Kidney tubule cell (primary cell): Measurements from ENCODE around the gene ADORA1.

Experiments used
- DNase-seq: peaks from one replicate; pipeline ENCODE4 v3.0.0-alpha.2; 2018; ENCODE audit warnings: low spot score

Gene ADORA1

DNA sequence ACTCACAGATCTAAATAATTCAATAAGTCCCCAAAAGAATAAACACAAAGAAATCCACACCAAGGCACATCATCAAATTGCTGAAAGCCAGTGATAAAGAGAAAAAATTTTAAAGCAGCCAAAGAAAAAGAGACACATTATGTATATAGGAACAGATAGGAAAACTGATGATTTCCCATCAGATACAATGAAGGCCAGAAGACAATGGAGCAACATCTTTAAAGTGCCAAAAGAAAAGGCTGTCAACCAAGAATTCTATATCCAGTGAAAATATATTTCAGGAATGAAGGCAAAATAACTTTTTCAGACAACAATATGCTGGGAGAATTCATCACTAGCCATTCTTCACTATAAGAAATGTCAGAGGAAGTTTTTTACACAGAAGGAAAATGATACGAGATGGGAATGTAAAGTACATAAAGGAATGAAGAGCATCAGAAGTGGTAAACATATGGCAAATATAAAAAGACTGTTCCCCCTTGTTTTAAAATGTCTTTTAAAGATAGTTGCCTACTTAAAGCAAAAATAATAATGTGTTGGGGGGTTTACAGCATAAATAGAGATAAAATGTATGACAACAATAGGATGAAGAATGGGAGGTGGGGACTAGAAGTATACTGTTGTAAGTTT, 32.4 kb upstream of the ADORA1 start:
- no peak for DNase-seq

DNA sequence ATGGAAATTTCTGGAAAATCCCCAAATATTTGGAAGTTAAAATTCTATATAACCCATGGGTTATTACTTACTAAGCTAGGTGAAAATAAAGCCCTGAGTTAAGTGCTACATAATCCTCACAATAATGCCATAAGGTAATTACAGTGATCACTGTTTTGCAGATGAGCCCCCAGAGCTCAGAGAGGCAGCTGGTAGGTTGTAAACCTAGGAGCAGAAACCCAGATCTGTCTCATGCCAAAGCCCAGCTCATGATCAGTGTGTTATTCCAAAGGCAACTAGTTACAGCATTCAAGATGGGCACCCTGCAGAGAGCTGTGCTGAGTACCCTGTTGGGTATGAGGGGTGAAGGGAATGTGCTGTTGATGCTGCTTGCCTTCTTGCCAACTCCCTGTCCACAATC, 31.0 kb upstream of the ADORA1 start:
- DNase-seq: no peak

DNA sequence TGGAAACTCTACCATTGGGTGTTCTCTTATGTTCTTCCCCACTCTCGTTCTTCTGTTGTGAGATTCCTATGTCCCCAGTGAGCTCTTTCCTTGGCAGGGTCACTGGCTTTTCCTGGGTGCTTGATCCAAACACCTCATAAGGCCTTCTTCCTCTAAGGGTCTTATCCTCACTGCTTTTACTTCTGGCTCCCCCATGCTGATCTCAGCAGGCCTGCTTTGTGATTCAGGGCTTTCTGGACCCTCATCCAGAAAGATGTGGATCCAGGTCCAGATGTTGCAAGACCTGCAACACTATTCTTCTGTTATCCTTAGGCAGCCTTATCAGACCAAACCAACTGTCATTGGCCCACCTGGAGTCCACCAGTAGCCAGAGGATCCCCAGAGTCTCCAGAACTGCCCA, 30.5 kb upstream of the ADORA1 start:
- no peak for DNase-seq

DNA sequence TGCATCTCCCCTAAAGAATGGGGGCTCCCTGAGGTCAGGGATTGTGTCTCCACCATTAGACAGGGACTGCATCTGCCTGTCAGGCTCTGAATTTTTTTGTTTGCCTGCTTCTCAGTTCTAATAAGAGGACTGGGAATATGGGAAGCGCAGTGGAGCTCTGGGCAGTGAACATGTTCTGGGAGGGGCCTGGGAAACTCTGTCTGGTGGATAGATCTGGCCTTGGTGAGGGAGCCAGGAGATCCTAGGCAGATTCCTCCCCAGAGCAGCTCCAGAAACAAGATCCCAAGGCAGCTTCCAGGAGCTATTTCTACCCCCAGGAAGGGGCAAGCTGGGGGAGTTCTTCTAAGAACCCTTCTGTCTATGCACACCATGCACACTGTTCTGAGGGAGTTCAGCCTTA, 29.1 kb upstream of the ADORA1 start:
- DNase-seq: no peak

DNA sequence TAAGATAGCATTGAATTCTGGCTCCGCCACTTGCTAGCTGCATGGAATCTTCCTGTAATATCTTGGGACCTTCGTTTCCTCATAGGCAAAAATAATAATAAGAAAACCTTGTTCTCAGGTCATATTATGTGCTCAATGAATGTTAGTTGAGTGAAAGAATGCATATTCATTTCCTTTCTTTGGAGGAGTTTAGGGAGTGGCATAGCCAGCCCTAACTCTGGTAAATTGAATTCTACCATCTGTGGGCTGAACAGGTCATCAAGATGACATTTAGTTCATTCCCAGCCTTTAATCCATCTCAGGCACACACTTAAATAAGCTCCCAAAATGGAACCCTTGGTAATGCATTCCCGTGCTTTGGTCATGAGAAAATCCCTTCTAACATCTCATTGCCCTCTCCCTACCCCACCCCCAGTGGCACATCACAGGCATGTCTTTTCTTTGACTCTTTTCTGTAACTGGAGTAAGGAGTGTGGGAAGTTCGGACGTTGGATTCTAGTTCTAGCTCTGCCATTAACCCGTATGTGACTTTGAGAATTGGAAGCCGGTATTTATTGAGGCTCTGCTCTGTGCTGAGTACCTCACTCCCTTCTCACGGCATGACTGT, 28.5 kb upstream of the ADORA1 start:
- DNase-seq: no peak

DNA sequence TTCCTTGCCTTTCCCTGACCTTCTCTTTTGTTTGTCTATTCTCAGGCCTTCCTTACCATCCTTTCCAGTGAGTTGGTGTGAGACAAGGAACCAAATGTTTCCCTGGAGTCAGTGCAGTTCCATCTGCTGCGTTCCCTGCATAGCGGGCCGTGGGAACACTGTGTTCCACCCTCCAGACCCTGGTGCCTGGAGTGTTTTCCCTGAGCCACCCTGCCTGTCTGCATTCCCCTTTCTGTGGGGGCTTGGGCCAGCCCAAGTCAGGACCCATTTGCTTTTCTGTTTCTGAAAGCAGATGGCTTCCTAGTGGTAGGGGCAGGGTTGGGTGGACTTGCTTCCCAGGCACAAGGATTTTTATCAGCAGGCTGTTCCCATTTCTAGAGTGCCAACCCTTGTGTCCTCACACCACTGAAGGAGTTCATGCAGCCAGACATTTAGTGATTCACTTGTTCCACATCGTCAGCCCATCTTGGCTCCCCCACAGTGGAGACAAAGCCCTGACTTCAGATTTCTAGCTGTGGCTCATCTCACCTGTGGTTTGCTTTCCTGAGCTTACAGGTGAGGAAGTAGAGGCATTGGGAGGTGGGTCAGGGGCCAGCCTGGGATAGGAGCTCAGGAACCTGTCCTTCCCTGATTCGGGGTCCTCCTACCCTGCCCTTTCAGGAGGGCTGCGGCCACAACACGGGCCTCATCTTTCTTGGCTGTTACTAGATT, 27.6 kb upstream of the ADORA1 start:
- DNase-seq: peak; percentile 6

DNA sequence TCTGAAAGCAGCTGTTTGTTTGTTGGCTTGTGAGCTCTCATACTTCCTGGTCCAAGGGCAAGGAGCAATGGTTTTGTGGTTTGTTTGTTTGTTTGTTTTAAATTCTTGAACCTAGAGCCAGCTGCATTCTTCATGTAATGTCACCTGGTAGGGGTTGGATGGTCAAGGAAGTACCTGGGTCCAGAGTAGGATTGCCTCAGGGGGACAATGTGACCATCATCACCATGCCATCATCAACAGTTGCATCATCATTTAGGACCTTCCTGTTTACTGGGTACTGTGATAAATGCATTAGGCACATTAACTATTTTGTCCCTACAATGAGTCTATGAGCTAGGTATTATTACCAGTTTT, 27.0 kb upstream of the ADORA1 start:
- DNase-seq: peak; percentile 60

DNA sequence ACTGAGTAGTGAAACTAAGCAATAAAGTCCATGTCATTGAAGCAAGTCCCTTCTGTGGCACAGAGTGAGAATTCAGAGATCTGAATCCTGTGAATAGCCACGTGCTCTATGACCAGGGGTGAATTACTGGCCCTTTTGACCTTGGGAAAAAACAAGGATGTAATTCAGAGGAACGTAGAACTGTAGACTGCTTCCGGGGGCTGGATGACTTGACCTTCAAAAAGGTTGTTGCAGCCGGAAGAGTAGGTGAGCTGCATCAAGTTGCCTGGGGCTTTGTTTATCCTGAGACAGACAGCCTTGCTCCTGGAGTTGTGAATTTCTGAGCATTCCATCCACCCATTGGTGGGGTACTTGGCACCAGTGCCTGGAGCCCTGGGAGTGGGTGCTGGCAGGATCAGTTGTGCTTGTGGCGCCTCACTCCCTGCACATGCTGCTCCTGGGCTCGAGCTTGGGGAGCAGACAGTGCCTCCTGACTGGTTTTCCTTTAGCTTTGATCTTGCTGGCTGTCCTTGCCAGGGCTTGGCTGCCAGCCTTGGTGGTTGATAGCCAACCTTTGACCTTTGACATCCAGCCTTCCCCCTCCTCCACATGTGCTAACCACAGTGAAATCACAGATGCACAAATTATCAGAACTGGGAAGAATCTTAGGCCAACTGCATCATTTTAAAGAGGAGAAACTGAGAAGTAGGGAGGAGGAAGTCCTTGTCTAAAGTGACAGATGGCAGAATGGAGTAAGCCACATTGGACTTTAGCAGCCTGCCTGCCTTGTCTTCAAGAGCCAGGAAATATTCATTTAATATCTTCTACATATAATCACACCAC, 25.5 kb upstream of the ADORA1 start:
- no peak for DNase-seq

DNA sequence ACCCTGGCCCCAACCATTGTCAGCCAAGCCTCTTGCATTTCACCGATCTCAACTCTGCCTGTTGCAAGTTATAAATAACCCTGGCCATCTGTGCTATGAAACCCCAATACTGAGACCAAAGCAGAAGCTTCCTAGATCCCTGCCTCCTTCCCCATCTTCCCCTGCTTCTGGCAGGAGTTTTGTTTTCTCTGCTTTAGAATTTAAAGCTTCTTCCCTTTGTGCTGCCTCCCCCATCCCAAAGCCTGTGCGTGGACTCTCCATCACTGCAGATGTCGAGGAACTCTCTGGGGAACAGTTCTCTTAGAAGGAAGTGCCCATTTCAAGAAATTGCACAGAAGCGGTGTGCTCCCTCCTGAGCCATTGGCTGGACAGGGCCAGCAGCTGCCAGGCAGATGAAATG, 24.3 kb upstream of the ADORA1 start:
- no peak for DNase-seq

DNA sequence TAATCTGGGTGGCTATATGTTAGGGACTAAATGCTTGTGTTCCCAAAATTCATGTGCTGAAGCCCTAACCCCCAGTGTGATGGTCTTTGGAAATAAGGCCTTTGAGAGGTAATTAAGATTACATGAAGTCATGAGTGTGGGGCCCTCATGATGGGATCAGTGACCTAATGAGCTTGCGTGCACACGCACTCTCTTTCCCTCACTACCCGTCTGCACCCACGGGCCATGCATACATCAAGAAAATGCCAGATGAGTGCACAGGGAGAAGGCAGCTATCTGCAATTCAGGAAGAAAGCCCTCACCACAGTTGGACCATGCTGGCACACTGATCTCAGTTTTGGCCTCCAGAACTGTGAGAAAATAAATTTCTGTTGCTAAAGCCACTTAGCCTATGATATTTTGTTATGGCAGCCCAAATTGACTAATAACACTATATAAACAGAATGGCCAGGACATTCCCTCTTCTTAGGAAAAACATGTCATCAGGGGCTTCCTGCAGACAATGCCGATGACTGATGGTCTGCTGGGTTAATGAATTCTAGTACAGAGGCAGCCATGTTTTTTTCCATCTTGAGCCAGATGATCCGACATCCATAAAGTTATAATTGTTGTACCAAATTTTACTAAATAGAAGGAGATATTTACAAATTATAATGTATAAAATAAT, 23.6 kb upstream of the ADORA1 start:
- no peak for DNase-seq

DNA sequence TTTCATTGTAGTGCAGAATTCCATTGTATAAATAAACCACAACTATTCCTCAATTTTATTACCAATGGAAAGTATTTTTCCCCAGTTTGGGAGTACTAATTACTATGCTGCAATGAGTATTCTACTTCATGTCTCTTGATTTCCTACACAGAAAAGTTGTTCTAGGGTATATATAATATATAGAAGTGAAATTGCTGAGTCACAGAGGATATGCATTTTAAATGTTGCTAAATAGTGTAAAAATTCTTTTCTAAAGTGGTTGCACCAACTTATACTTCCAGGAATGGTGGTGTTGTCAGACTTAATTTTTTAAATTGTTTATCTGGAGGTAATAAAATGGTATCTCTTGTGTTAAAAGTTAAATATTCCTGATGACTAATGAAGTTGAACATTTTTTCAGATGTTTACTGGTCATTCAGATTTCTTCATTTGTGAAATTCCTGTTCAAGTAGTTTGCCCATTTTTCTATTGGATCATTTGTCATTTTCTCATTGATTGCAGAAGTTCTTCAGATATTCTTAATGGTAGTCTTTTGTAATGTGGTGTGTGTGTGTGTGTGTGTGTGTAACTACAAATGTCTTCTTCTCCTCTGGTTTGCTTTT, 22.6 kb upstream of the ADORA1 start:
- no peak for DNase-seq

DNA sequence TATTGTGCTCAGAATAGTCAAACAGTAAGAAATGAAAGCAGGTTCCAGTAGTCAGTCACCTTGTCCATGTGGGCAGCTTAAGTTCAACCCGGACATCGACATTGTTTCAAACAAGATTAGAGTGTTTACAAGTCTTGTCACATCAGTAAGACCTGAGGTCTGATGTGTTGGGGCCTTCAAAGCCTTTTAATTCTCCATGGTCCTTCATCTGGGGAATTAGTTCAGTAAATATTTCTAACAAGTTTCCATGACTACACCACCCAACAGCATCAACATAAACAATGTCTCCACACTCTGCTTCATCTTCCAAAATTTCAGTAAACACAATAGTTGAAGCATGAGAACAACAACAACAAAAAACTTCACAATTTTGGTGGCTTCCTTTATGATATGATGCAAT, 15.1 kb upstream of the ADORA1 start:
- no peak for DNase-seq

DNA sequence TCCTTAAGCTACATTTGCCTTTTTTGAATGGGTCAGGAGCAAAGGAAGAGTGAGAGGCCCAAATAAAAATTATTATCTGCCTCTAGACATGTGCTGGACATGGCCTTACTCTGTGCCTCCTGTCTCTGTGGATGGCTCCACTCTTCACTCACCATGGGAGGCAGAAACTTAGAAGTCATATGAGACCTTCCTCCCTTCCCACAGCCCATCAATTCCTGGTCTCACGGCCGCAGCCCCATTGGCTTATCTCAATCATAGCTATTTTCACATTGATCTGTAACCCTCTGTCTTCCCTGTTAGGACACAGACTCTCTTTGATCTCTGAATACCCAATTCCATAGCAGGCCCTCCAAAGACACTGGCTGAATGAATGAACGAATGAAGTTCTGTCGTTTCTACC, 14.2 kb upstream of the ADORA1 start:
- no peak for DNase-seq

DNA sequence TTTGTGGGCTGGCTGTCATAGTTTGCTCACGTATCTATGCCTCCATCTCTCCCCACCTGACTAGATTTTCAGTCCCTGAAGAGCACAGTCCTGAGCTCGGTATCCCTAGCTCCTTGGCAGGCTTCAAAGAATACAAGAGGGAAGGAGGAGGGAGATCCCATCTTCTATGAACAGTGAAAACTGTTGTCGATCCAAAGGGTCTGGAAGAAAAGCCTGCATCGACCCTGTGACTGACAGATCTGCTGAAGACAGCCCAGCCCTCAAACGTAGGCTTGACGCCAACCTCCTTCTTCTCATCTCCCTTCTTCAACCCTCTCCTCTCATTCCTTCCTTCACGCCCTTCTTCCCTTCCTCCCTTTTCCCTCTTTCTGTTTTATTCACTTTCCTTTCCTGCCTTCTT, 13.3 kb upstream of the ADORA1 start:
- no peak for DNase-seq

DNA sequence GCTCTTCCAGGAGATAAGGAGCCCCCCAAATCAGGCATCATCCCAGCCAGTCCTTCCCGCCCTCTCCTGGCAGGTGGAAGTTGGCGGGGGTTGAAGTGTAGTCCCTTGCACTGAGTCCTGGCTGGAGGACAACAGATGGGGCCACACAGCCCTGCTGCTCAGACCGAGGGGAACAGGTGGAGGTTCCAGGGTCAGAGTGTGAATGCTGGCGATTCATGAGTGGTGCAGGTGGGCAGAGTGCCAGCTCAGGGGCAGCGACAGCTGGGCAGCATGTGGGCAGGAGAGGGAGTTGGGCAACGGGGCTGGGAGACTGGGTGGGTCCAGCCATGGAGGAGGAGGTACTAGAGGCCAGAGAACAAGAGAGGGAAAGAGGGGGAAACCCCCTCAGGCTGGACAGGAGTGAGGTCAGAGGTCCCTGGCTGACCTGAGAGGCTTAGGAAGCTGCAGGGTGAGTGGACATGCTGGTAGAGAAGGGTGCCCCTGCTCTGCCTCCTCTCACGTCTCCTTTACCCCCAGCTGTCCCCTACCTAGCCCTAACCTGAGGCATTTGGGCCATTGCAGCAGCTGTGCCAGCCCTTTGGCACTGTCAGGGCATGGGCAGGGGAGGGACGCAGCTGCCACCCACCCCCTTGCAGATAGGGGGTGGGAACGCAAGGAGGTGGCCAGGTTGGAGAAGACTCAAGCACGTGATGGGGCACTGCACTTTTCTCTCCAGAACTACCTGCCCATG, 11.3 kb upstream of the ADORA1 start:
- no peak for DNase-seq

DNA sequence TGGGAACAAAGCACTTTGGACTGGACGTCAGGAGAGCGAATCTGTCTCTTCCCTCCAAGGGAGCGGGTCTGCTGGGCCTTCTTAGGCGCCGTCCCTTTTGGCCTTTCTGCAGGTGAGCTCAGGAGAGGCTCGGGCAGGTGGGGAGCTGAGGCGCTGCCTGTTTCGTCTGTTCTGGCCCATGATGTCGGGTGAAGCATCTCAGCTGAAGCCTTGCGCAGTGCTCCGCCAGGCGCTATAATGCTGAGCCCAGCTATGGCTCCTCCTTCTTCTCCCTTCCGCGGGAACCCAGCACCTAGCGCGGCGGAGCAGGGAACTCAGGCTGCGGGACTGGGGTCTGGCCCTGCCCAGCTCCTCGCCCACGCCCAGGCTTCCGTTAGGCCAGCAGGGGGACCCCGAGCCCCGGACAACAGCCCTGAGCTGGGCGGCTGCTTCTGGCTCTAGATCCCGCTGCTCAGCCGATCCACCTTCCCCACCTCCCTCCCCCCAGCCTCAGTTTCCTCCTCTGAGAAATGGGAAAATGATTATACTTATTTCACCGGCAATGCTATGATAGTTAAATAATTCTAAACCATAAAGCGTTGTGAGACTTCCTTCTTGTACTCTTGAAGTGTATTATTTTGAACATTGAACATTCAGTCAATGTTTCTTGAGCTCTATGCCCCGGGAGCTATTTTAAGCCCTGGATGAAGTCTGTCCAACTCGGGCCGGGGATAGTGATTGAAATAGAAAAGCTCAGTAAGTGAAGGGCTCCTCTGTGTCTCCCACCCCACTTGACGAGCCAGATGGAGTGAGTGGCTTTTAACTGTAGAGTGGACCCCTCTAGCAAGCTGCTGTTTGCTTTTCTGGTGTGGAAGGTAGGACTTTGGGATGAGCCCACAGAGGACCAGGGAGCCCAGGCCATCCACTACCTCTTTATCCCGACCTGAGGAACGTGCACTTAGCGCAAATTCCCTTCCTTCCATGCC, 9.6 kb upstream of the ADORA1 start:
- DNase-seq: peak; percentile 70

DNA sequence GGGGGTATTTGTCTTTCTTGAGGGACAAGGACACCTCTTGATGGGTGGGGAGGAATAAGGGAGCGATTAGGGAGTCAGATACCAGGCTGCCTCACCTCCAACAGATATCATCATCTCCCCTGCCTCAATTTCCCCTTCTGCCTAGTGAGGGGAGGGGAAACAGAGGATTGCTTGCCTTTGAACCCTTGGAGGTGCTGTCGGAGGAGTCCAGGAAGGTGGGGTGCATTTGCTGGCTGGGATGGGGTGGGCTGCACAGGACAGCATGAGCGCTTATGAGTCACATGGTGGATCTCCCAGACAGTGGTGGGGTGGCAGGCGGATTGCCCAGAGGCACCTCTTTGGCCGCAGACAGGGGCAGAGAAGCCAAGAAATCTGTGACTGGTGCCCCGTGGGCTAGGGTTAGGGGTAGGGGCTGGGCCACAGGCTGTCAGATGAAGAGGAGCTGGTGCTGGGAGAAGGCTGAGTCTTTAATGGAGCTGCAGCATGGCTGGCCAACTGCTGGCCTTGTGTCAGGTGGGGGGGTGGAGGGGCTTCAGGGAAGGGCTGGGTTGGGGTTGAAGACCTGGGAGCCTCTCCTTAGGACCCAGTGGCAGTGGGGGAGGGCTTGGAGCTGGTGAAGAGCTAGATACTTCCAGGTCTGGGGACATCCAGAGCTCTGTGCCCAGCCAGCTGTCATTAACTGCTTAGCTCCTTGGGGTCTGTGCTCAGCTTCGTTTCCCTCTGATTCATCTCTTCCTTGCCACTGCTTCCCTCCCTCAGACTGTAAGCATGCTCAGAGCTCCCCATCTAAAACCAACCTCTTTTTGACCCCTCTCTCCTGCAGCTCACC, 7.0 kb upstream of the ADORA1 start:
- no peak for DNase-seq

DNA sequence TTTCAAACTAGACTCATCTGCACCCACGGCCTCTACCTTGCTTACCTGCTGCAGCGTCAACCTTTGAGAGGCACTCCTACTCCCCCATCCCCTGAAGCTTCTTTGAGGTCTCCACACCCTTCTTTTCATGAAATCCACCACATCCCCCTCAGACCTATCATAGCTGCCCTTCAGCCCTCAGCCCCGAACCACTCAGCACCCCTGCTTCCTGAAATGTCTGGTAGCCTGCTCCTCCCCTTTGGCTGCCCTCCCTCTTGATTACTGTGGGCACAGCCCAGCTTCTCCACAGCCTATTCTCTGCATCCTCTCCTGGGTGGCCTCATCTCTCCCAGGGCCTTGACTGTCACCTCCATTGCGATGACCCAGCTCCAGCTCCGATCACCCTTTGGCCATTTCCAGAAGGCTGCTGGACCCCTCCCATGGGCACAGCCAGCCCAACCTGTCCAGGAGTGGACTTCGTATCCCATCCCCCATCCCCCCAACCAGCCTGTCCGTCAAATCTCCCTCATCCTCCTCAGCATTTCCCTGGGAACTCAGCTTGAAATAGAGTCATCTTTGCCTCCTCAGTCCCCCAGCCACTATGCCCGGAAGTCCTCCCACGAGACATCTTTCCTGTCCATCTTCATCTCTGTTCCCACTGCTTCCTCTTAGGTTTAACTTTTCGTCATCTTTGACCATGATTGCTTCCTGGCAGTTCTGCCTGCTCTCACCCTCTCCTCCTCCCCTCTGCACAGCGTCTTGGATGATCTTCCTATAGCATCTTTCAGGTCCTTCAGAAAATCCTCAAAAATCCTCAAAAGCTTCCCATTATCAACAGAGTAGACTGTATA, 6.1 kb upstream of the ADORA1 start:
- no peak for DNase-seq
